Mesothelial cell of epicardium (in vitro differentiated cells): ENCODE results near the gene SCIMP. TPM values are rescaled to one million over a fixed set of nuclear protein-coding genes. Genes with fewer than 3 reads are reported as not detected.

Source experiments
- DNase-seq, 2 experiments: peaks; one replicate each; pipeline ENCODE4 v3.0.0; 2021; ENCODE audit warnings: low spot score in 2 of 2; ENCODE audit not compliant: unreplicated experiment in 2 of 2
- H3K27ac Mint-ChIP-seq: 2 replicates; pipeline ENCODE4 v1.8.0; 2021; ENCODE audit warnings: mixed read lengths
- H3K27me3 Mint-ChIP-seq: 2 replicates; pipeline ENCODE4 v1.8.0; 2021; ENCODE audit warnings: low read depth, mixed read lengths
- H3K36me3 Mint-ChIP-seq: 2 replicates; pipeline ENCODE4 v1.8.0; 2021; ENCODE audit warnings: mixed read lengths
- H3K4me1 Mint-ChIP-seq: 2 replicates; pipeline ENCODE4 v1.8.0; 2021; ENCODE audit warnings: mixed read lengths
- H3K4me3 Mint-ChIP-seq: 2 replicates; pipeline ENCODE4 v1.8.0; 2021; ENCODE audit warnings: mild to moderate bottlenecking, moderate library complexity, mixed read lengths
- H3K9me3 Mint-ChIP-seq: 2 replicates; pipeline ENCODE4 v1.8.0; 2021; ENCODE audit warnings: mixed read lengths
- total RNA-seq: library from RNA; stranded (reverse); gene quantifications from 3 replicates; pipeline ENCODE4 v1.2.1, GENCODE V29; 2021
- TF ChIP-seq, protein P1 (sequence below): fragments of 200-600 bp; sonication (generic); IDR thresholded peaks from one replicate; pipeline ENCODE4 v1.5.0; 2021; ENCODE audit warnings: antibody characterized with exemption; ENCODE audit not compliant: unreplicated experiment

Gene SCIMP
- total RNA-seq, 1 donor from 2014 or later = not detected

DNA sequence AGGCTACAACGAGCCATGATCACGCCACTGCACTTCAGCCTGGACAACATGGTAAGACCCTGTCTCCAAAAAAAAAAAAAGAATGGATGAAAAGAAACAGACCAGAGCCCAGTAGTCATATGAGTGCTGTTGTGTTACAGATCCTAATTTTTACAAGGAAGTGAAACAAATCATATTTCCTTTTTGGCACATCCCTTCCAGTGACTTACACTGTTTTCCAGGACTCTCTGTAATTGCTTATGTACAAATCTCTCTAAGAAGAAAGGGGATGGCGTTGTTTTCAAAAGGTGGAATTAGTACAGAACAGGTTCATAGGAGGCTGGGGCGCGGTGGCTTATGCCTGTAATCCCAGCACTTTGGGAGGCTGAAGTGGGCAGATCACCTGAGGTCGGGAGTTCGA, 23.2 kb downstream of the SCIMP start:
- H3K4me3 Mint-ChIP-seq = no peak overlapping the region
- TF ChIP-seq, protein P1, sequence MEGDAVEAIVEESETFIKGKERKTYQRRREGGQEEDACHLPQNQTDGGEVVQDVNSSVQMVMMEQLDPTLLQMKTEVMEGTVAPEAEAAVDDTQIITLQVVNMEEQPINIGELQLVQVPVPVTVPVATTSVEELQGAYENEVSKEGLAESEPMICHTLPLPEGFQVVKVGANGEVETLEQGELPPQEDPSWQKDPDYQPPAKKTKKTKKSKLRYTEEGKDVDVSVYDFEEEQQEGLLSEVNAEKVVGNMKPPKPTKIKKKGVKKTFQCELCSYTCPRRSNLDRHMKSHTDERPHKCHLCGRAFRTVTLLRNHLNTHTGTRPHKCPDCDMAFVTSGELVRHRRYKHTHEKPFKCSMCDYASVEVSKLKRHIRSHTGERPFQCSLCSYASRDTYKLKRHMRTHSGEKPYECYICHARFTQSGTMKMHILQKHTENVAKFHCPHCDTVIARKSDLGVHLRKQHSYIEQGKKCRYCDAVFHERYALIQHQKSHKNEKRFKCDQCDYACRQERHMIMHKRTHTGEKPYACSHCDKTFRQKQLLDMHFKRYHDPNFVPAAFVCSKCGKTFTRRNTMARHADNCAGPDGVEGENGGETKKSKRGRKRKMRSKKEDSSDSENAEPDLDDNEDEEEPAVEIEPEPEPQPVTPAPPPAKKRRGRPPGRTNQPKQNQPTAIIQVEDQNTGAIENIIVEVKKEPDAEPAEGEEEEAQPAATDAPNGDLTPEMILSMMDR = no peak
- DNase-seq = no peak
- no peaks in the 10 kb centered on the region for H3K27me3 Mint-ChIP-seq
- no peaks in the 10 kb centered on the region for H3K4me1 Mint-ChIP-seq
- H3K27ac Mint-ChIP-seq = no peak overlapping the region
- H3K9me3 Mint-ChIP-seq = no peaks in the 10 kb centered on the region
- H3K36me3 Mint-ChIP-seq = peaks cover 7% of the 10 kb centered on the region

DNA sequence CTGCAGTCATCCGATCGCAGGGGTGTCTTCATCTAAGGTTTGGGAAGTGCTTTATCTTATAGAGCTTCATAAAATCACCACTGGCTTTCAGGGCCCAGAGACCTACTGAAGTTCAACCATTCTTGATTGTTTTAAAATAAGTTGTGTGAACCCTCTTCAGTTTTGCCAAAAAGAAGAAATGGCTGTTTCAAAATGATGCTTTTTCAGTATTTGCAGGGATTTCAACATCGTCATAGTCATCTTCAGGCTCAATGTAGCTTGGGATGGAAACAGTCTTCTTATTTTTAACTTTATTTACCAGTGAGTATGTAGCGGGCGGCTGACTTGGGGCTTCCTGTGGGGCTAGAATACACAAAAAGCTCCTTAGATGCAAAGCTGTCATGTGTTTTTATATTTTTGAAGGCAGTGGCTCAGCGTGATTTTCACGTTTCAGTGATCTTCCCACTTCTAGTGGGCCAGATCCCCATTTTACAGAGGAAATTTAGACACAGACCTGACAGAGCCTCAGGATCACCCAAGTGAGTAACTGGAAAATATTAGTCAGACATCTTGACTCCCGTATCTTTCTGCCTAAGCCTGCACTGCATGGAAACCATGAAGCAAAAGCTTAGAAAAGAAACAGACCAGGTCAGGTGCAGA, 23.9 kb downstream of the SCIMP start:
- Mint-ChIP-seq H3K4me3 (no peak overlapping the region), H3K9me3 (no peaks in the 10 kb centered on the region), H3K27me3 (no peaks in the 10 kb centered on the region), H3K36me3 (peaks cover 7% of the 10 kb centered on the region), H3K27ac (no peak overlapping the region), H3K4me1 (no peaks in the 10 kb centered on the region)
- no peak for DNase-seq
- TF ChIP-seq, protein P1 = no peak

DNA sequence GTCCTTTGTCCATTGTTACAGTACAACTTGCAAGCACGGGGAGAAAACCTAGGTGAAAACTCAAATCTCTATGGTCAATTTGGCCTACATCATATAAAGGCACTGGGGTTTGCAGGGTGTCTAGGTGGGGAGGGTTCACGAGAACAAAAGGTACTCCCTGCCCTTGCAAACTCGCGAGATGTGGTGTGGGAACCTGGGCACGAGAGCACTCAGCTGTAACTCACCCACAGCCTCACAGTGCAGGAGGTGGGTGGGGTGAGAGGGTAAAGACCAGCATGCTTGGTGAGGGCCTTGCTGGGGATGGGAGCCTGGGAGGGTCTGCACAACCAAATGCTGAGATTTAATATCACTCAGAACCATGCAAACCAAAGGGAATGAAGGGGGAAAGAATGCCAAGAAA, 24.6 kb downstream of the SCIMP start:
- no peaks in the 10 kb centered on the region for H3K9me3 Mint-ChIP-seq
- no peaks in the 10 kb centered on the region for H3K27me3 Mint-ChIP-seq
- TF ChIP-seq, protein P1 = no peak
- H3K4me1 Mint-ChIP-seq = no peaks in the 10 kb centered on the region
- H3K36me3 Mint-ChIP-seq = peaks cover 7% of the 10 kb centered on the region
- H3K4me3 Mint-ChIP-seq = no peak overlapping the region
- no peak overlapping the region for H3K27ac Mint-ChIP-seq
- no peak for DNase-seq

DNA sequence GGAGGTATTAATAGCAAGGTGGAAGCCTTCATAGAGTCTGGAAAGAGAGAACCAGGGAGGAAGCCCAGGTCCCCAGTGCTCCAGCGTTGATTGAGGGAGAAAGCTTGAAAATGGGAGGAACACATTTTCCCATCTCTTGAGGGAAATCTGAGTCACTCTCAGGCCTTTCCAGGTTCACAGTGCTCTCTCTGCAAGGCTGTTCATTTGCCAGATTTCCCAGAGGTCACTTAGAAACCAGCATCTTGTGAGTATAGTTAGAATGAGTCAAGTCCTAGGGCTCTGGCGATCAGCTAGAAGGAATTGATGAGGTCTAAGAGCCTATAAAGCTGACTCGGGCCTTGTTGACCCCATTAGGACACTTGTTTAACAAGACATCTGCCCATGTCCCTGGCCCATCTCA, 25.3 kb downstream of the SCIMP start:
- Mint-ChIP-seq H3K4me3 (no peak overlapping the region), H3K4me1 (no peaks in the 10 kb centered on the region), H3K9me3 (no peaks in the 10 kb centered on the region), H3K27me3 (no peaks in the 10 kb centered on the region), H3K27ac (no peak overlapping the region), H3K36me3 (peaks cover 3% of the 10 kb centered on the region)
- DNase-seq = no peak
- TF ChIP-seq, protein P1 = no peak

DNA sequence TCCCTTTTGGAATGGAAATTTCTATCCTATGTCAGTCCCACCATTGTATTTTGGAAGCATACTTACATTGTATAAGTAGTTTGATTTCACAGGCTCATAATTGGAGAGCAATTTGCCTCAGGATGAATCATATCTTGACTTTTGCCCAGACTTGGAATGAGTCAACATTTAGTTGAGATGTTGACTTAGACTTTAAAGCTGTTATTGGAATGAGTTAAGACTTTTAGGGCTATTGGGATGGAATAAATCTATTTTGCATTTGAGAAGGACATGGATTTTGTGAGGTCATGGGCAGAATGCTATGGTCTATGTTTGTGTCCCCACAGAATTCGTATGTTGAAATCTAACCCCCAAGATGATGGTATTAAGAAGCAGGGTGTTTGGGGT, 30.8 kb downstream of the SCIMP start:
- no peaks in the 10 kb centered on the region for H3K4me1 Mint-ChIP-seq
- no peak for DNase-seq
- H3K9me3 Mint-ChIP-seq = peaks cover 6% of the 10 kb centered on the region
- TF ChIP-seq, protein P1 = no peak
- no peaks in the 10 kb centered on the region for H3K27me3 Mint-ChIP-seq
- no peak overlapping the region for H3K27ac Mint-ChIP-seq
- peaks cover 9% of the 10 kb centered on the region for H3K36me3 Mint-ChIP-seq
- H3K4me3 Mint-ChIP-seq = no peak overlapping the region
